ENCODE data around the gene TIGD6.

TIGD6 gene

DNA sequence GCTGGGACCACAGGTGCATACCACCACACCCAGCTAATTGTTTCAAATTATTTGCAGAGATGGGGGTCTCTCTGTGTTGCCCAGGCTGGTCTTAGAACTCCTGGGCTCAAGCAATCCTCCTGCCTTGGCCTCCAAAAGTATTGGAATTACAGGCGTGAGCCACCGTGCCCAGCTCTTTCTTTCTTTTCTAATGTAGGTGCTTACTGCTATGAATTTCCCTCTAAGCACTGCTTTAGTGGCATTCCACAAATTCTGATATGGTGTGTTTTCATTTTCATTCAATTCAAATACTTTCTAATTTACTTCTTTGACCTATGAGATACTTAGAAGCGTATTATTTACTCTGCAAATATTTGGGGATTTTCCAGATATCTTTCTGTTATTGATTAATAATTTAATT lies 15.0 kb upstream of the TIGD6 start:
- DNase-seq: no peak

DNA sequence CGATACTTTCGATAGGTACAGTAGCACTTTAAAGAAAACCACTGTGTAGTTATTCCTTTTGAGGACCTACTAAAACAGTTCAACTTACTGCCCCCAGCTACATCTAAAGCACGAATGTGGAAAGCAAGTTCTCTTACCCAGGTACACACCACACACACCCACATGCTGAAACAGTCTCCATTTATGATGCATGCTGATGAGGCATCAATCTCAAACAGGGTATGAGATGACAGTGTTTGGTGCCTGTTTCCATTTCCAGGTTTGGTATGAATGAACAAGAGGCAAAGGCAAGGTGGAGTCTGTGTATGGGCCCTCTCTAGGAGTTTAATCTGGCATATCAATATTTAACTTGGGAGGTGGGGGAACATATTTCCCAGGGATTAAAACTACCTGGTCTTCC lies 14.0 kb upstream of the TIGD6 start:
- no peak for DNase-seq

DNA sequence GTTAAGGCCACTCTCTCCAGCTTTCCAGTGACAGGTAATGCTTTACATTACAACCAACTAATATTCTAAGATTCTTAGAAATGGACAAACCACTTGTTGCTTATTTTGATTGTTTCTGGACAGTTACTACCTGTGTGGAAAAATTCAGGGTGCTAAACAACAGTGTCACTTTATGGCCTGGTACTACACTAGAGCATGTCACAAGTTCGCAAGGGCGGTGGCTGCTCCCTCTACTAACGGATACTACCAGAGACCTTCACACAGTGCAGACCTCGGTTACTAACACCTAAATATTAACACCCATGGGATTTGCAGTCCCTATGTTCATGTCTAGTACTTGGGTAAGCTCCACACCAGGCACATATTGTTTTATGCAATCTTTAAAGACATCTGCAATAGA lies 13.5 kb upstream of the TIGD6 start:
- no peak for DNase-seq

DNA sequence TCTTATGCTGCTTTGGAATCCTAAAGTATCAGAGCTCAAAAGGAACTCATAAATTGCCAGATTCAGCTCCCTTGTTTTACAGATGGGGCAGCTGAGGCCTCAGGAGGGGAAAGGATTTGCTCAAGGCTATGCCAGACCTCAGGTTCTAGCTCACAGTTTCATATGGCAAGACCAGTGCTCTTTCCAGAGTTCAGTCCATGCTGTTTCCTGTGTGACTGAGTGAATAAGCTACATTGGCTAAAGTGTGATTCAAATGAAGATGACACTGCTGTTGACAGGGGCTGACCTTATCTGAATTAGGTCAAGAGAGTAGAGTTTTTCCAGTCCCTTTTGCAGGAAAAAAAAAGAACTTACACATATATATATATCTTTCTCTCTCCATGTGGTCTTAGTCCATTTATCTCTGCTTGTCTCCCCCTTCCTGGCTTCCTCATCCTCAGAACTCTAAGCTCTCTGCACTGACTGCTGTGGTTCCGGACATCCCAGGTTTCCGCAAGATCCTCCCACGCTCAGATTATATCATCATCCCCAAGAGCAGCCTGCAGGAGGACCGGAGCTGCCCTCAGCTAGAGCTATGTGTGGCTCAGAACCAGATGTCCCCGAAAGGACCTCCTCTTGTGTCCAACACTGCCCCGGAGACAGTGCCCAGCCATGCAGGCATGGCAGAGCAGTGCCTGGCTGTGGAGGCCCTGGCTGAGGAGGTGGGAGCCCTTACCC lies 9.4 kb upstream of the TIGD6 start:
- no peak for DNase-seq

DNA sequence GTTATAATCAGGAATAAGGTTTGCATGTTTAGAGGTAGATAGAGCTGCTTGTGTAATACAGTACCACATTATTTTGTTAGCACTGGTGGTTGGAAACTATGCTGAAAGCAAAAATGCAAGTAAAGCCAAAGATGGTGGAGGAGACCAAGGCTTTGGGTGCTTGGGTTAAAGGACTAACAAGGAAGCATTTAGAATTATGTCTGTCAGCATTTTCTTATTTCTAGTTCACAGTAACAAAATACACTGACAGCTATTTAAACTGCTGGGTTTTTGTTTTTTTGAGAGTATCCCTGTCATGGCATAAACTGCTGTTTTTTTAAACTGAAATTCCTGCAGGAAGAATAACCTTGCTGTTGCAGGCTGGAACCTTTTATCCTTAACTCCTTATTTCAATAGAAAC lies 6.6 kb upstream of the TIGD6 start:
- no peak for DNase-seq

DNA sequence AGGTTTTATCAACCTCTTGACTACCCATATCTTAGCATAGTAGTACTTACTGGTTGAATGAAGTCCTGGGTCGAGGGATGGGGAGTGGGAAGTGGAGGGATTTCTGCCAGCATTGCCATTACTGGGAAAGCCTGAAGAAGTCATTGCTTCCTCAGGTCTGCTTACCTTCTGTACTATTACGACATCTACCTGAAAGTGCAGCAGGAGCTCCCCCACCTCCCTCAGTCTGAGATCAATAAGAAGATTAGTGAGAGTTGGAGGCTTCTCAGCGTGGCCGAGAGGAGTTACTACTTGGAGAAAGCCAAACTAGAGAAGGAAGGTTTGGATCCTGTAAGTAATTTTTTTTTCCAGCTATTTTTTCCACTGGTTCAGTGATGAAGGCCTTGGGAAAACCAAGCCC lies 5.9 kb upstream of the TIGD6 start:
- DNase-seq: no peak

DNA sequence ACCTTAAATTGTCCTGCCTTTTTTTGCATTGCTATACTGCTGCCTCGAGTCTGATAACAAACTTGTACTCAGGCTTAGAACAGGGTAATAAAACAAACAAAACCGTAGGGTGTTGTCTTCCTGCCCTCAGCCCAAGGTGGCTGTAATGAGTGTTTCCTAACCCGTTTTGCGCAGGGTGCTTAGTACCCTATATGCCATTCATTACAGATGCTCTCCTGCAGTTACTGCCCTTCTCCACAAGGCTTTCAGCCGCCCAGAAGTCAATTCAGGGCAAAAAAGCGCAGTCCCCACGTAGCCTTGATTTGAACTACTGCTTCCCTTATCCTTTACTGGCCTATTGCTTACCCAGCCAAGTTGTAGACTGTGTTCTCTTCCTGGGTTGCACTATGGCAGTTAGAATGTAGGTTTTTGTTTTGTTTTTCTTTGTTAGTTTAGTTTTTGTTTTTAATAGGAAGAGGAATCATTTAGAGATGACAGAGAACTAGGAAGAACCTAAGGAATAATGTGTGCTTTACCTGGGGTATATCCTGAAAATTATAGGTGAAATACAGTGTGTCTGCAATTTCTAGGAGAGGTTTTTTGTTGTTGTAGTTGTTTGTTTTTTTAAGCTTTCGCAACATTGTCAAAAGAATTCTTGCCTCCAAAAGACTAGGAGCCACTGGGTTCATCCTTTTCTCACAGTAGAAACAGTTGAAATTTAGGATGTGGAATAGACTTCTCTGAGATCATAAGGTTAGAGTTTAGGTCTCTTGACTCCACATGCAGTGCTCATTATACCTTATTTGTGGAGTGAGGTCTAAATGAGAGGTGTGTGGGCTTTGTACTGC lies 1.4 kb upstream of the TIGD6 start:
- DNase-seq: peak; percentile 36

DNA sequence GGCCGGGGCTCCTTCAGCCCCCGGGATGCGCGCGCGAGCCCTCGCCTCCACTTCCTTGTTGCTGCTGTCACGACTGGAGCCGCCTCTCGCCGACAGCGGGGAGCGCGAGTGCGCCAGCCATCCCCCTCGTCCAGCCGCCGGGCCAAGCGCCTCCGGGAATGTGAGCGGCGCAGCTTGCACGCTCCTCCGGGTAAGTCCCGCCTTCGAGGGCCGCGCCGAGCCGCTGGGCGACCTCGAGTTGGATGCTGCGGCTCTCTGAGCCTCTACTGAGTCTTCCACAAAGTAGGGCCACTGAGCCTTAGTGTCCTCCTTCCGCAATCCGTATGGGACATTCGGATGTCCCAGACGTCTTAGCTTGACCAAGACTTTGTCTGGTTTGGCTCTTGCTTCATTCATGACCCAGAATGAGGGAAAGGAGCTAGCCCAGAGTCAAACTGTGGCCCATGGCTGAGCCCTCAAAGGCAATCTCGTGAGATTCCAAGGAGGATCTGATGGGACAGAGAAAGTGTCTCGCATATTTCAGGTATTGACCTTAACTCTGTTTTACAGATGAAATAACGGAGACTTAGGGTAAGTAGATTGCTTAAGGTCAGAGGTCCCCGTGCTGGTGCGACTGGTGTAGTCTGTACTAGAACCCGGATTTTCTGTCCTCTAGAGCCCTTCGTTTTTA lies 671 bp upstream of the TIGD6 start:
- DNase-seq: peak; percentile 21

DNA sequence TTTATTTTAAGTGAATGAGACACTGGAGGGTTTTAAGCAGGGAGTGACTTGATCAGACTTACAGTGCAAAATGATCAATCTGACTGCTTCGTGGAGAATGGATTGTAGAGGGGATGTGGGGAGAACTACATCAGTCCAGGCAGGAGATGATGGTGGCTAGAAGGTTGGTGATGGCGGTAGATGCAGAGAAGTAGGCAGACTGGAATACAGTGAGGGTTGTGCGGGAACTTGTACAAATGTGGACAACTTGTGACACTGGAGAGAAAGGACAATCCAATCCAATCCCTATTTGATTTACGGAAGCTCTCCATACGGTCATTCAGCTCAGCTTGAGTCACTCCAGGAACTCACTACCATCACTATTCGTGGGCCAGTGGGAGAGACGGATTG lies 593 bp downstream of the TIGD6 start:
- no peak for DNase-seq

DNA sequence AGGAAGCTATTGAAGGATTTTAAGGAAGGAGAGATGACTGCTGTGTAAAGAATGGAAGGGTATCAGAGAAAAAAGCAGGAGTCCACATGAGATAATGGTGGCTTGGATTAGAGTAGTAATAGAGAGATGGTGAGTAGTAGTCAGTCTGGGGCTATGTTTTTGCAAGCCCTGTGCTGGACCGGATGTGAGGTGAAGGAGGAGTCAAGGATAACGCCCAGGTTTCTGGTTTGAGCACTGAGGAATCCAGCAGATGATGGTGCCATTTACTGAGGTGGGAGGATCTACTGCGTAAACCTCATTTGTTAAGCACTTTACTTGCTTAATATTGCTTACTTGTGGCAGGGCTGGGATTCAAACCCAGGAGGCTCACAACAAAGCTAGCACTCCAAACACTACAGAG lies 1.1 kb downstream of the TIGD6 start:
- DNase-seq: no peak

DNA sequence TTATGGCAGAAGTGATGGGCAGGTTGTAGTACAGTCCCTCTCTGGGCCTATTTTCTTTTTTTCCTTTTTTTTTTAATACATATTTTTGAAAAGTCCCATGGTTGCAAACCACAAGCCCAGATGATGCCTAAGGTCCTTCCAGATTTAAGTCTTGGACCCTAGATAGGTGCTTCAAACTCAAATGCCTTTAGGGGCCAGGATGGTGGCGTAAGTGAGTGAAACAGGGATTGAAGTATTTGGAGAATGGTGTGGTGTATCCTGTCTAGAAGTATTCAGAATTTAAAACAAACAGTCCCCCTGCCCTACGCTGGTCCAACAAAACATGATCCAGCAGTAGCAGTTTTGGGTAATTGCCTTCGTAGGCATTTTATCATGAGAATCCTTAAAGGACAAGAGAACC lies 2.2 kb downstream of the TIGD6 start:
- no peak for DNase-seq

DNA sequence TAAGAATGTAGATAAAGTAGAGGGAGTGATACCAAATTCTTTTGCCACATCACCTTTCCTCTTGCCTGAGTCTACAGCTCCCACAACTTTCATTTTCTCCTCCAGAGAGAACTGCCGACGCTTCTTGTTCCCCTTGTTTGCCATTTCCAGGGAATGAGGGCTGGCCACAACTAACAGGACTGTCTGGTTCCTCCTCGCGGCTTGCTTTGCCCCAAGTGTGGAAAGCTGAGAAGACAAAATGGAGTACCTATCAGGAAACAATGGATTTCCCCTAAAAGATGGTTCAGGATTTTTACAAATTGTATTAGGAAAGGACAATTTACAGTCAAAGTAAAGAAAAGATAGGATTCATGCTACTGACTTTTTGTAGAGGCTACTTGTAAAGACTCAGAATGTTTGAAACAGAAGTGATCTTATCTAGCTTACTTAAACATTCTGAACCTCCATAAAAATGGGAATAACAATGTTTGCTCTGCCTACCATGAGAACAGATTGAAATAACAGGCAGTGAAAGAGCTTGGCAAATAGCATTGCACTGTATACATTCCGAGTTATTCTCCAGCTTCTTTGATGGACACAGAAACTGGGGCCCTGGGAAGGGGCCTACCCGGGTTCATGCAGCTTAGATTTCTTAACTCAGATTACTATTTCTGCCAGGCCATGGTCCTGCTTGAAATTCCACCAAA lies 4.1 kb downstream of the TIGD6 start:
- DNase-seq: no peak

DNA sequence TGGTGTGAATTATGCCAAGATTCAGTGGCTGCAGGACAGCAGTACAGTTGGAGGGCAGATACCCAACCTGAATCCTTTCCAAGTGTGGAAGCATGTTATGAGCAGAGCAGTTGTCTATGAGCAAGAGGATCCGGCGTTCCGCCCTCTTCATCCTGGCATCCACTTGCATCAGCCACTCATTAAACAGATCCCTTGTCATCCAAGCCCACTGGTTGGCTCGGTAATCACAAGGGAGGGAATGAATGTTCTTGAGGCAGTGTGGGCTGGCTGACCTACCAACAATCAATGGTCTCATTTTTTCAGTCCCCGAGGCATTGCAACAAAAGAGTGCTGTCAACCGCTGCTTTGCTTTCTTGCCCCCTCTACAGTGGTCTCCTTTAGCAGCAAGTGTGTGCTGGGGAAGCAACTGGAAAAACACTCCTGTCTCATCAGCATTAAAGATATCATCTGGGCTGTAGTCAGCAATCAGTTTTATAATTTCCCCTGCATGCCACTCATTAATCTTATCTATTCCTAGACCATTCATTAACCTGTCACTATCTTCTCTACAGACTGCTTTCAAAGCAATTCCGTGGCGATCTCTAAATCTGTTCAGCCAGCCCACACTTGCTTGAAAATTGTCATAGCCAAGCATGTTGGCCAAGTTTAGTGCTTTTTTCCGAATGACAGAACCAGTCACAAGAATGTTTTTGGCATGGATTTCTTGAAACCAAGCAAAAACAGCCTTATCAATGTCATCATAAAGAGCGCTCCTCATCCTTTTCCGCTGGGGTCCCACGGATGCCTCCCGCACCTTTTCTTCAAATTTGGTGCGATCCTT lies 4.9 kb downstream of the TIGD6 start:
- no peak for DNase-seq

DNA sequence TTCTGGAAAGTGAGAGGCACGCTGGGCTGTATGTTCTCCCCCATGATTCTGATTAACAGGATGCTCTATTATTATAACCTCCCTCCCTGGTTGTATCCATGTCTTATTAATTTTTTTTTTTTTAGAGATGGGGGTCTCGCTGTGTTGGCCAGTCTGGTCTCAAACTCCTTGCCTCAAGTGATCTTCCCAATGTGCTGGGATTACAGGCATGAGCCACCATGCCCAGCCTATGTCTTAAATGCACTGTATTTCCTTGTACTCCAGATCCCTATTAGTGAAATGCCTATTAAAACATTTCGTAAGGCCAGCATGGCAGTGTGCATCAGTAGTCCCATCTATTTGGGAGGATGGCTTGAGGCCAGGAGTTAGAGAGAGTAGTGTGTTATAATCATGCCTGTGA lies 7.0 kb downstream of the TIGD6 start:
- DNase-seq: no peak

DNA sequence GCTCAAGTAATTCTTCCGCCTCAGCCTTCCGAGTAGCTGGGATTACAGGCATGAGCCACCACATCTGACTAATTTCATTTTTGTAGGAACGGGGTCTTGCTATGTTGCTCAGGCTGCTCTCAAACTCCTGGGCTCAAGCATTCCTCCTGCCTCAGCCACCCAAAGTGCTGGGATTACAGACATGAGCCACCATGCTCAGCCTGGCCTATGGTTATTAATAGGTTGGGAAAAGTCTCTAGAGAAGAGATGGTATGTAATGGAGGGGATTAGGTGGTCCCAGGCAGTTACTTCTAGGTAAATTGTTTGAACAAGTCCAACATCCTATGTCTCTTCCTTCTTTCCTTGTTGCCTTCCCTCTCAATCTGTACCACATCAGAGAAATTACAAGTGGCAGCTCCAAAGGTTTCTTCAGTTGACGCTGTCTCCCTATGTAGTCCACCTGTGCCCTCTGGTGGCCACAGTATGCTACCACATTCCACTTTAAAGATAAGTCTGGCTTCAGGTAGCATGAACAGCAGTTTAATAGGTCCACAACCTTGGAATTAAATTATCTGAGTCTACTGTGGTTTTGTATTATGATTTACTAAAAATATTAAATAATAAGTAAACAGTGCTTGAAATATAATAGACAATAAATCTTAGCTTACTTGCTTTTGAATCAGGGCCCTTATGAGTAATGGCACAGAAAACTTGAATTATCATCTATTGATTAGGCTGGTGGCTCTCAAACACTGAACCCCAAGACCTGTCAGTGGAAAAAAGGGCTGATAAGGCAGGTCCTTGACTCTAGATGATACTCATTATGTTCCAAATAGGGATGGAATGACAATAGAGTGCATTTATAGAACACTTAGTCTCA lies 9.7 kb downstream of the TIGD6 start:
- peak; percentile 67 for DNase-seq

DNA sequence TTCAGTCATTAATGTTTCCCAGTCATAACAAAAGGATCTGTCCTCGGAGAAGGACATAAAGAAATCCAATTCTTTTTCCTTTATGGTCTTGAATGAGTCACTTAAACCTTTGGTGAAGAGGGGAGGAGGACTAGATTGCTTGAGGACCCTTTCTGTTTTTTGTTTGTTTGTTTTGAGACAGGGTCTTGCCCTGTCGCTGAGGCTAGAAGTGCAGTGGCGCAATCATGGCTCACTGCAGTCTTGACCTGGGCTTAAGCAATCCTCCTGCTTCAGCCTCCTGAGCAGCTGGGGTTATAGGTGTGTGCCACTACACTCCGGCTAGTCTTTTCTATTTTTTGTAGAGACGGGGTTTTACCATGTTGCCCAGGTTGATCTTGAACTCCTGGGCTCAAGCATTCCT lies 12.3 kb downstream of the TIGD6 start:
- DNase-seq: no peak

DNA sequence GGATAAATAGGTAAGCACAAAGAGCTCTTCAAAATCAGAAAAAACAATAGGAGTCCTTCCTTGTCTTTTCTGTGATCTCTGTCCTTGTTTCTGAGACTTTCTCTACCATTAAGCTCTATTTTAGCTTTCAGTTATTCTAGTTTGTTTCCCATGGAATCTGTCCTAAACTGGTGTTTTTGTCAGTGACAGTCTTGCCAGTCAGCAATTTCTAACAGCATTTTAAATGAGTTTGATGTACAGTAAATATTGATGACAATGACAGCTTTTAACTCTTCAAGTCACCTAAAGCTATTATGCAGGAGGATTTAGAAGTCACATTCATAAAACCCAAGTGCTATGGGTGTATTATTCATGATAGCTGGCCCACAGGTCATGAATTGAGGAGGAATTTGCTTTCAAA lies 17.9 kb downstream of the TIGD6 start:
- no peak for DNase-seq

DNA sequence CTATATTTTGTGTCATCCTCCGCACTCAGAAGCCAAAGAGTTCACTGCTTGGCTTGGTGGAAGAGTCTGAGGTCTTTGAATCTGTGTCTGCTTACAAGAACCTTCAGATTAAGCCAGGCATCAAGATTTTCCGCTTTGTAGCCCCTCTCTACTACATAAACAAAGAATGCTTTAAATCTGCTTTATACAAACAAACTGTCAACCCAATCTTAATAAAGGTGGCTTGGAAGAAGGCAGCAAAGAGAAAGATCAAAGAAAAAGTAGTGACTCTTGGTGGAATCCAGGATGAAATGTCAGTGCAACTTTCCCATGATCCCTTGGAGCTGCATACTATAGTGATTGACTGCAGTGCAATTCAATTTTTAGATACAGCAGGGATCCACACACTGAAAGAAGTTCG lies 19.2 kb downstream of the TIGD6 start:
- no peak for DNase-seq

DNA sequence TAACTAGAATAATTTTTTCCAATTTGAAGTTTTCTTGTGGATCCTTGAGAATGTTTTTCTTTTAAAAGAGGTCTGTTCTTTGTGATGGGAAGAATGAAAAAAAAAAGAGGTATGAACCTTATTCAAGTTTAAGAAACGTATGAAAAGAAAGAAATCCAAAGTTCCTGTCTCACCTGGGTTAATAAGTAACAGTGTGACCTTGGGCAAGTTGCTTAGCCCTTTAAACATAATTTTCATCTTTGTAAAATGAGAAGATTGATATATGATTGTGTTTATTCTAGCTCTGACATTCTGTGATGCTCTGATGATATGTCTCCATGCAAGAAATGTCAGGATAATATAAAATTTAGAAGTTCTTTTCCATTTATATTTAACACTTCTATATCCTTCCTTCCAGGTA lies 20.6 kb downstream of the TIGD6 start:
- no peak for DNase-seq

DNA sequence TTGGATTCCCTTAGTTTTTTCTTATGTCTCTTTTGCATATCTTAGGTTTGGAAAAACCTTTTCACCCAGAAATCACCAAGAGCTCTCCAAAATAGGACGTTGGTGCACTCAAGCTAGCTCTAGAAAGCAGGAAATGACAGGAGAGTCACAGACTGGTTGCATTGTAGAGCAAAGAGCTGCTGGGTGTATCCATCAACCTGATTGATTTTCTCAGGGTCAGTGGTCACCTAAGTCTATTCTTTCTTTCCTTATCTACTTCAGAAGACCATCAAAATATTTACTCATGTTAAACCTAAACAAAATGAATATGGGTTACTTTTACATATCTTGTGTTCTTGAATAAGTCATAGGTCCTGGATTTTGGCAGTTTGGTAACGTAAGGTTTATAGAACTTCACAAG lies 25.0 kb downstream of the TIGD6 start:
- no peak for DNase-seq

DNA sequence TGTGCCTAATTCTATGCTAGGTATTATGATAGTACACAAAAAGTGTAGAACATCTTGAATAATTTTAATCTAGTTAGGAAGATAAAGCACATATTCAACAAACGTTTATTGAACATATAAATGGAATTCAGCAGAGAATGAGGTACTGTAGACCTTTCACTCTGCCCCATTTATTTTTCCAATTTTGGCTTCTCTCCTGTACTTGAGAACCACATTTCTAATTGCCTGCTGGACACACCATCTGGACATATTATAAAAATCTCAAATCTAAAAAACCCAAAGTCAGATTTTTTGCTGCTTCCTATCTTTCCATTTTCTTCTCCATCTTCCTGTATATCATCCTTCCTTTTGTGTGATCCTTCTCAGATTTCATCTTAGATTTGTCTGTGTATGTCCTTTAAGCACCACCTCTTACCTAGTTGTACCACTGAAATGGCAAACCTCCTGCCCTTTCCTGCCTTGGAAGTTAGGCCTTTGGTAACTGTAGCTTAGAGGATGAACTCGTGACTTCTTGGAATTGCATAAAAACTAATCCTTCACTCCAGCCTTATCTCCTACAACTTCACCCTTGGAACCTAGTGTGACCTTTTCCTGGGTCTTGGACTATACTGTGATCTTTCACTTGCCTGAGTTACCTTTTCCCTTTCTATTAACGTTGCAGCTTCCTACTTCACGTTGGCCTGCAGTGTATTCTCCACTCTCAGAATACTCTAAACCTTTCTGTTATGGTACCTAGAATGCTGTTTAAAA lies 31.1 kb downstream of the TIGD6 start:
- DNase-seq: no peak

All from activated T-cell treated with anti-CD3 and anti-CD28 coated beads for 4 hours (primary cell).